Subcutaneous adipose tissue (tissue), 4 donors: ENCODE results near the gene SPATA33. TPM values are rescaled to one million over a fixed set of nuclear protein-coding genes. Genes with fewer than 3 reads are reported as not detected.

Source experiments
- total RNA-seq, 4 donors: library from RNA; depleted of rRNA; stranded (reverse); fragments of >200 nt; gene quantifications; one replicate each; pipeline ENCODE4 v1.1.0, GENCODE V29; 2016
- TF ChIP-seq, protein P1 (sequence below): fragments of 450-650 bp; IDR thresholded peaks from one replicate; pipeline ENCODE4 v1.5.1; 2016; ENCODE audit warnings: low read depth, mild to moderate bottlenecking, control low read depth, antibody characterized with exemption, moderate library complexity

The SPATA33 gene
- total RNA-seq, 4 donors from 2014 or later = 2.5 to 7.0 (median 5.4) TPM

DNA sequence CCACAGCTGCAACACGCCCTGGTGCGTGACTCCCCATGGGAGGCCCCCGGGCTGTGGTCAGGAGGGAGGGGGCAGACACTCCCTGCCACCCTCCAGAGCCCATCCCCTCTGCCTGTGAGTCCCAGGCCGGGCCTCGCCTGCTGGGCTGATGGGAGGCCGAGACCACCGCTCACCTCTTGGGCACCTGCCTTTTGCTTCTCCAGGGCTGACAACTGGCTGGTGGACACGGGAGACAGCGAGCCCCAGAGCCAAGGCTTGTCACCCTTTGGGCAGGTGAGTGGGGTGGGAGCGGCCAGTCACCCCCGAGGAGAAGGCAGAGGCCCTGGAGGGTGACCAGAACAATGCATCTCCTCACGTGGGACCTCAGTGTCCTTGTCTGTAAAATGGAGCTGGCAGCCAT is 21.0 kb upstream of the SPATA33 start:
- TF ChIP-seq, protein P1, sequence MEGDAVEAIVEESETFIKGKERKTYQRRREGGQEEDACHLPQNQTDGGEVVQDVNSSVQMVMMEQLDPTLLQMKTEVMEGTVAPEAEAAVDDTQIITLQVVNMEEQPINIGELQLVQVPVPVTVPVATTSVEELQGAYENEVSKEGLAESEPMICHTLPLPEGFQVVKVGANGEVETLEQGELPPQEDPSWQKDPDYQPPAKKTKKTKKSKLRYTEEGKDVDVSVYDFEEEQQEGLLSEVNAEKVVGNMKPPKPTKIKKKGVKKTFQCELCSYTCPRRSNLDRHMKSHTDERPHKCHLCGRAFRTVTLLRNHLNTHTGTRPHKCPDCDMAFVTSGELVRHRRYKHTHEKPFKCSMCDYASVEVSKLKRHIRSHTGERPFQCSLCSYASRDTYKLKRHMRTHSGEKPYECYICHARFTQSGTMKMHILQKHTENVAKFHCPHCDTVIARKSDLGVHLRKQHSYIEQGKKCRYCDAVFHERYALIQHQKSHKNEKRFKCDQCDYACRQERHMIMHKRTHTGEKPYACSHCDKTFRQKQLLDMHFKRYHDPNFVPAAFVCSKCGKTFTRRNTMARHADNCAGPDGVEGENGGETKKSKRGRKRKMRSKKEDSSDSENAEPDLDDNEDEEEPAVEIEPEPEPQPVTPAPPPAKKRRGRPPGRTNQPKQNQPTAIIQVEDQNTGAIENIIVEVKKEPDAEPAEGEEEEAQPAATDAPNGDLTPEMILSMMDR = no peak

DNA sequence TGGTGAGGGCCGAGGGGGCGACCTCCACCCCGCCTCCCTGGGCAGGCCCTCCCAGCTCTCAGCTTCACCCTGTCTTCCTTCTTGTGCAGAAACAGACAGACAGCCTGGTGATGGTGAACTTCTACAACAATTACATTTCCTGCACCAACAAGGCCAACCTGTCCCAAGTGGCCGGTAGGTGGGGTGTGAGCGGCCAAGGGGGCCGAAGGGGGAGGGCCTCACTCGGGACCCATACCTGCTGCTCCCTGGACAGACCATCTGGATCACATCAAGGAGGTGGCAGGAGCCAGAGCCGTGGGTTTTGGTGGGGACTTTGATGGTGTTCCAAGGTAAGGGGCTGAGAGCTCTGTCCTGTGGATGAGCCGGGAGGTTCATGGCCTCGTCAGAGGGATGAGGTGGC is 20.3 kb upstream of the SPATA33 start:
- TF ChIP-seq, protein P1 = no peak

DNA sequence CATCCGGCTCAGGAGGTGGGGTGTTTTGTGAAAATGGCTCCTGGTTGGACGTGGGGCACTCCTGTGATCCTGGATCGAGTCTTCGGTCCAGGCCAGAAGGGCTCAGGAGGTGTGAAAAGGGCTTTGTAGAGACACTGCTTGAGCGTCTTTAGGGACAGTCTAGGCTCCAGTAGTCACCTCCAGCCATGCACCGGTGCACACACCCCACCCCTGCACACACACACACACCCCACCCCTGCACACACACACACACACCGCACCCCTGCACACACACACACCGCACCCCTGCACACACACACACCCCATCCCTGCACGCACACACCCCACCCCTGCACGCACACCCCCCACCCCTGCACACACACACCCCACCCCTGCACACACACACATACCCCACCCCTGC is 19.2 kb upstream of the SPATA33 start:
- TF ChIP-seq, protein P1 = no peak

DNA sequence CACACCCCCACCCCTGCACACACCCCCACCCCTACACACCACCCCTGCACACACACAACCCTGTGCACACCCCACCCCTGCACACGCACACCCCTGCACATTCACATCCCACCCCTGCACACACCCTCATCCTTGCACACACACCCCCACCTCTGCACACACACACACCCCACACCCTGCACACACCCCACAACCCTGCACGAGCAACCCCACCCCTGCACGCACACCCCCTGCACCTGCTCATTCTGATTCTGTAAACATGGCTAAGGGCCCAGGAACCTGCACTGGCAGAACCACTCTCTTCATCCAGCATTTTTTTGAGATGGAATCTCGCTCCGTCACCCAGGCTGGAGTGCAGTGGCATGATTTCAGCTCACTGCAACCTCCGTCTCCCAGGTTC is 18.3 kb upstream of the SPATA33 start:
- TF ChIP-seq, protein P1 = no peak

DNA sequence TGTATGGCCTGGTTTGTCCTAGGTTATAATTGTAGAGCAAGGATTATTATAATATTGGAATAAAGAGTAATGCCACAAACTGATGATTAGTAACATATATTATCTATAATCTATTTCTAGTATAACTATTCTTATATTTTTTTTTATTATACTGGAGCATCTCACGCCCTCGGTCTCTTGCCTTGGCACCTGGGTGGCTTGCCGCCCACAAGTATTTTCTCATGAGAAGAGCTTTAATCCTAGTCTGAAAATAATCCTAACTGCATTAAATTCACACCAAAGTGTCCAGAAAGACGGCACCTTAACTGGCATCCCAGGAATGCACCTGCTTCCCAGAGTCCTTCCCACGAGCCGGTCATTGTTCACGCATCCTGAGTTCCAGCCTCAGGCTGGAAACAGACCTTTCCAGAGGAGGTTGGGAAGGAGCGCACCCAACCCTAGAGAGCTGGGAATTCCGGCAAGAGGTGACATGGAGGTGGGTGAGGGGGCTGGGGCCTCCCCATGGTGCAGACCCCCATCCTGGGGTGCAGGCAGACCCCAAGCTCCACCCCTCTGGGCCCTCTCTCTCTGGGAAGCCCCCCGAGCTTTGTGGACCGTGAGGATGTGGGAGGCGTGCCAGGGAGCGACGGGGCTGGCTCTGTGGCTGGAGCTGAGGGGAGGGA is 16.0 kb upstream of the SPATA33 start:
- TF ChIP-seq, protein P1 = no peak

DNA sequence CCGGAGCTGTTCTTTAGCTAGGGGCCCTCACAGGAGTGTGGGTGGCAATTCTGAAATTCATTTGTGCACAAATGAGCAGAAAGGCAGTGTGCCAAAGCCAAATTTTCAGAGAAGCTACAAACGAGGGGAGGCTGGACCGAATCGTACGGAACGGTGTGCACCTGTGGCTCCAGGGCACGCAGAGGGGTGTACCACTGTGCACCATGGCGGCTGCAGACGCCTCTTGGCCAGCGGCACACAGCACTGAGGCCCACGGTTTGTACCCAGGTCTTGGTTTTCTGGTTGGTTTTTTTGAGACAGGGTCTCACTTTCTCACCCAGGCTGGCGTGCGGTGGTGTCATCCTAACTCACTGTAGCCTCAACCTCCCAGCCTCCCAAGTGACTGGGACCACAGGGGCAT is 15.1 kb upstream of the SPATA33 start:
- TF ChIP-seq, protein P1 = no peak

DNA sequence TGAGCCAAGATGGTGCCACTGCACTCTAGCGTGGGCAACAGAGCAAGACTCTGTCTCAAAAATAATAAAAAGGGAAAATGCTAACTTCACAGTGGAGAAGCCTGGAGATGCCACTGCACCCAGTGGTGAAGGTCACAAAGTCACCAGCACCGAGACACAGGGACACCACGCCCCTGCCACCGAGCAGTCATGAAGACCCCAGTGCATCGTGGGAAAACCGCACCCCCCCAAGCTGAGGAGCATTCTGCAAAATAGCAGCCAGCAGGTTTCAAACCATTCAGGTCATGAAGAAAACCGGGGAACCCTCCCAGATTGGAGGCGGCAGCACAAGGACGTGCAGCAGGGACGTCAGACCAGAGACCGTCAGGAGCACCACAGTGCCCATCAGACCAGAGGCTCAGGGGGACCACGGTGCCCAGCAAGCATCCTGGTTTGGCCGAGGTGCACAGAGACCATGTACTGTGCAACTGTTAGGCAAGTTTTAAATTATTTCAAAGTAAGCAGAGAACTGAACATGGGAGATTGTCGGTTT is 13.8 kb upstream of the SPATA33 start:
- TF ChIP-seq, protein P1 = no peak
